Measurements from ENCODE around the gene TTC24. TPM values are rescaled to one million over a fixed set of nuclear protein-coding genes. Genes with fewer than 3 reads are reported as not detected.

TTC24 gene
- total RNA-seq, 1 experiment from 2014 or later, result not detected

Other genes starting within 250 kb of the TTC24 start
- gene CCT3, start 241.4 kb upstream of the TTC24 start, total RNA-seq (2014; rRNA removed; shearing (Covaris generic)), result 584 and 592 TPM in 2 replicates
- gene TSACC, start 241.2 kb upstream of the TTC24 start, total RNA-seq (2014; rRNA removed; shearing (Covaris generic)), result 0.23 and 0.39 TPM in 2 replicates
- 0.06 TPM in 1 of 2 replicates, not detected in the other for gene RHBG, start 210.5 kb upstream of the TTC24 start, total RNA-seq (2014; rRNA removed; shearing (Covaris generic))
- gene MEF2D, start 78.9 kb upstream of the TTC24 start, total RNA-seq (2014; rRNA removed; shearing (Covaris generic)), result 3.9 and 7.9 TPM in 2 replicates
- 9.2 and 12.7 TPM in 2 replicates for gene IQGAP3, start 7.2 kb upstream of the TTC24 start, total RNA-seq (2014; rRNA removed; shearing (Covaris generic))
- 212 and 242 TPM in 2 replicates for gene NAXE, start 12.1 kb downstream of the TTC24 start, total RNA-seq (2014; rRNA removed; shearing (Covaris generic))
- 31.8 and 49.3 TPM in 2 replicates for gene GPATCH4, start 21.8 kb downstream of the TTC24 start, total RNA-seq (2014; rRNA removed; shearing (Covaris generic))
- gene HAPLN2, start 39.7 kb downstream of the TTC24 start, total RNA-seq (2014; rRNA removed; shearing (Covaris generic)), result not detected in 2 replicates
- 0.06 TPM in 1 of 2 replicates, not detected in the other for gene BCAN, start 62.4 kb downstream of the TTC24 start, total RNA-seq (2014; rRNA removed; shearing (Covaris generic))
- 0.41 and 0.48 TPM in 2 replicates for gene NES, start 97.7 kb downstream of the TTC24 start, total RNA-seq (2014; rRNA removed; shearing (Covaris generic))
- 0.95 and 3.8 TPM in 2 replicates for gene CRABP2, start 125.9 kb downstream of the TTC24 start, total RNA-seq (2014; rRNA removed; shearing (Covaris generic))
- gene METTL25B, start 148.7 kb downstream of the TTC24 start, total RNA-seq (2014; rRNA removed; shearing (Covaris generic)), result 11.6 and 20.0 TPM in 2 replicates
- gene ISG20L2, start 149.0 kb downstream of the TTC24 start, total RNA-seq (2014; rRNA removed; shearing (Covaris generic)), result 22.2 and 27.0 TPM in 2 replicates
- gene MRPL24, start 161.4 kb downstream of the TTC24 start, total RNA-seq (2014; rRNA removed; shearing (Covaris generic)), result 82.2 and 96.3 TPM in 2 replicates
- 168 and 173 TPM in 2 replicates for gene HDGF, start 172.0 kb downstream of the TTC24 start, total RNA-seq (2014; rRNA removed; shearing (Covaris generic))
- 22.2 and 36.2 TPM in 2 replicates for gene PRCC, start 187.8 kb downstream of the TTC24 start, total RNA-seq (2014; rRNA removed; shearing (Covaris generic))
- gene SH2D2A, start 237.1 kb downstream of the TTC24 start, total RNA-seq (2014; rRNA removed; shearing (Covaris generic)), result 2.5 TPM in 2 replicates